Measurements from ENCODE around the gene B3GAT2.

DNA sequence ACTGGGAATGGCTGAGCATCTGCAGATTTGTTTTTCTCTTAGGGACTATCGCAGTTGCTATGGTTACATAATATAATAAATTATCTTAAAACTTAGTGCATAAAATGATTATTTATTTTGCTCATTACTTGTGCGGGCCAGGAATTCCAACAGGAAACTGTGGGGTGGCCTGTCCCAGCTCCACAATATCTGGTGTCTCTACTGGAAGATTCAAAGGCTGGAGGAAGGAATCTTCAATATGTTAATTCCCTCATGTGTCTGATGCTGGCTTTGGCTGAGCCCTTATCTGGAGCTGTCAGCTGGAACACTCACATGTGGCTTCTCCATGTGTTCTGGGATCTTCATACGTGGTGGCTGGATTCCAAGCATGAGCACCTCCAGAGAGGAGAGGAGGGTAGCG, 23.9 kb upstream of the B3GAT2 start:
- TF ChIP-seq CTCF (optimal IDR thresholded peaks at IDR 0.05 in 1 of 3, IDR thresholded peaks at IDR 0.05 in 1 of 3, conservative IDR thresholded peaks at IDR 0.05 in 1 of 3; ENCODE audit: extremely low read depth in 1 of 3, insufficient read depth in 2 of 3, low read length in 3 of 3) = no peak
- no peak for TF ChIP-seq EZH2 (IDR thresholded peaks at IDR 0.05; ENCODE audit: low read length)
